HepG2 (cell line): ENCODE measurements around the gene PKD1L1. TPM values are rescaled to one million over a fixed set of nuclear protein-coding genes. Genes with fewer than 3 reads are reported as not detected.

ENCODE experiments used
- ATAC-seq: fragments of 200-7000 bp; cut with Tn5 transposase; 3 replicates; pipeline ENCODE4 v1.9.1; 2020; ENCODE audit warnings: mild to moderate bottlenecking, moderate library complexity
- BruUV-seq: library from RNA; stranded (reverse); fragments of 400-500 nt; replicated peaks from 2 replicates; lab custom pipeline; 2021; lab: Mats Ljungman, UMichigan
- CTCF ChIA-PET: fragments of 300-600 bp; formaldehyde crosslinking; extraction: SDS; loops from one replicate; lab custom pipeline; 2021; ENCODE audit warnings: low total read pairs, inconsistent platforms, low intra/inter-chr PET ratio; lab: Yijun Ruan, JAX
- POLR2A ChIA-PET: fragments of 350-600 bp; sonication (Branson Sonifier 250); formaldehyde crosslinking; loops from one replicate; lab custom pipeline; 2020; ENCODE audit warnings: antibody characterized with exemption, inconsistent platforms; lab: Yijun Ruan, JAX
- DNase-seq: peaks from one replicate; pipeline ENCODE4 v3.0.0-alpha.2; 2015; ENCODE audit warnings: low spot score
- FAIRE-seq: peaks from 3 replicates; lab custom pipeline; 2011; peaks lifted over from hg19 to GRCh38; lab: Jason Lieb, UNC
- H2AFZ ChIP-seq: one replicate; pipeline ENCODE4 v1.6.1; 2011; ENCODE audit warnings: low read length, inconsistent platforms
- H3K27ac ChIP-seq: fragments of 300-600 bp; 3 replicates; pipeline ENCODE4 v1.8.0; 2011; ENCODE audit warnings: mixed run types, mild to moderate bottlenecking, mixed read lengths, low read length, inconsistent platforms; ENCODE audit not compliant: insufficient read depth; ENCODE audit errors: extremely low read length
- H3K27me3 ChIP-seq, 2 experiments: fragments of 200-600 bp in 1 of 2; 2 replicates in 1 of 2; 3 replicates in 1 of 2; pipeline versions ENCODE4 v1.6.0 to v1.8.0; 2011; ENCODE audit warnings: low read length in 2 of 2, mild to moderate bottlenecking in 2 of 2, moderate library complexity in 2 of 2, inconsistent platforms in 1 of 2; ENCODE audit not compliant: insufficient read depth in 2 of 2, control insufficient read depth in 1 of 2
- H3K36me3 ChIP-seq, 2 experiments: fragments of 200-600 bp in 1 of 2; replicated peaks in 1 of 2; 2 replicates in 1 of 2; 3 replicates in 1 of 2; pipeline versions ENCODE4 v1.5.1 to v1.8.0; 2011; ENCODE audit warnings: low read length in 2 of 2, inconsistent platforms in 1 of 2; ENCODE audit not compliant: insufficient read depth in 2 of 2, control insufficient read depth in 1 of 2
- H3K4me1 ChIP-seq: 2 replicates; pipeline ENCODE4 v1.5.1; 2012; ENCODE audit warnings: low read length, inconsistent platforms; ENCODE audit not compliant: insufficient read depth
- H3K4me2 ChIP-seq: 2 replicates; pipeline ENCODE4 v1.6.0; 2011; ENCODE audit warnings: low read depth, low read length, inconsistent platforms
- H3K4me3 ChIP-seq, 3 experiments: fragments of 200-600 bp in 1 of 3; sonication (generic), shearing (Covaris generic) in 1 of 3; replicated peaks in 1 of 3; 2 replicates each; pipeline ENCODE4 v1.5.1; 2011 to 2016; ENCODE audit warnings: low read length in 3 of 3, inconsistent platforms in 2 of 3, low read depth in 2 of 3, mild to moderate bottlenecking in 2 of 3, control low read depth in 1 of 3, mixed read lengths in 1 of 3; ENCODE audit not compliant: insufficient read depth in 1 of 3
- H3K79me2 ChIP-seq: one replicate; pipeline ENCODE4 v1.6.1; 2011; ENCODE audit warnings: low read length, inconsistent platforms; ENCODE audit not compliant: insufficient read depth
- H3K9ac ChIP-seq: 2 replicates; pipeline ENCODE4 v1.6.0; 2011; ENCODE audit warnings: mild to moderate bottlenecking, low read depth, low read length, inconsistent platforms; ENCODE audit not compliant: insufficient read depth
- H3K9me3 ChIP-seq: 2 replicates; pipeline ENCODE4 v1.5.1; 2012; ENCODE audit warnings: mild to moderate bottlenecking, low read length
- H4K20me1 ChIP-seq: 2 replicates; pipeline ENCODE4 v1.6.0; 2011; ENCODE audit warnings: inconsistent platforms, mild to moderate bottlenecking, low read length, moderate library complexity; ENCODE audit not compliant: insufficient read depth
- CCDC6 ChIP-seq: sonication (generic); formaldehyde crosslinking; IDR thresholded peaks from 2 replicates; pipeline ENCODE4 v1.8.1; 2022; ENCODE audit warnings: mild to moderate bottlenecking, missing genetic modification reagents, moderate library complexity
- NR2F2 ChIP-seq: IDR thresholded peaks from 2 replicates; pipeline ENCODE4 v1.6.1; 2012; ENCODE audit warnings: low read depth, inconsistent platforms, borderline replicate concordance
- RARA ChIP-seq: IDR thresholded peaks from 2 replicates; pipeline ENCODE4 v1.6.1; 2016; ENCODE audit warnings: missing genetic modification reagents, missing compliant biosample characterization
- SRSF9 ChIP-seq: fragments of 200-400 bp; formaldehyde crosslinking; IDR thresholded peaks from 2 replicates; pipeline ENCODE4 v1.6.1; 2018; ENCODE audit warnings: borderline replicate concordance, mild to moderate bottlenecking, low read depth, low read length; ENCODE audit not compliant: insufficient read depth, poor library complexity, severe bottlenecking
- ZNF382 ChIP-seq: sonication (generic); formaldehyde crosslinking; IDR thresholded peaks from 2 replicates; pipeline ENCODE4 v1.5.0; 2020; ENCODE audit warnings: missing genetic modification reagents, mild to moderate bottlenecking, borderline replicate concordance
- ZNF510 ChIP-seq: sonication (generic); formaldehyde crosslinking; IDR thresholded peaks from 2 replicates; pipeline ENCODE4 v1.4.0; 2020; ENCODE audit warnings: low read depth, mild to moderate bottlenecking, missing genetic modification reagents
- ZNF558 ChIP-seq: sonication (generic); formaldehyde crosslinking; IDR thresholded peaks from 2 replicates; pipeline ENCODE4 v1.9.0; 2022; ENCODE audit warnings: mild to moderate bottlenecking, missing genetic modification reagents, borderline replicate concordance
- WGBS: methylation state at CpG from one replicate; pipeline ENCODE4 v1.1.6; 2017; ENCODE audit warnings: low lambda C conversion rate; 5-methylcytosine and 5-hydroxymethylcytosine counted together
- in situ Hi-C: cut with HindIII; loops from 2 replicates; pipeline ENCODE4 v1.10.0; 2017; ENCODE audit warnings: low pct_unique_long_range_greater_than_20kb; ENCODE audit not compliant: extremely low pct_ligation_motif_present
- intact Hi-C: fragments of 100-400 bp; cut with micrococcal nuclease; formaldehyde crosslinking; loops from one replicate; pipeline ENCODE4 v1.10.0; 2022; ENCODE audit not compliant: unreplicated experiment
- polyA plus RNA-seq, 8 experiments: library from polyadenylated mRNA; depleted of rRNA in 3 of 8; stranded (reverse) in 7 of 8; unstranded in 1 of 8; fragments of >200 nt; fragmentation: Illumina TruSeq in 4 of 8; extraction: Trizol in 4 of 8; gene quantifications; 2 replicates each; pipeline versions ENCODE4 v1.2.1 to v1.2.3, GENCODE V29; 2011 to 2016; ENCODE audit warnings: low read depth in 4 of 8, missing spikeins in 1 of 8, mixed read lengths in 1 of 8; ENCODE audit not compliant: insufficient read depth in 1 of 8
- total RNA-seq, 5 experiments: library from RNA; depleted of rRNA; stranded (reverse); fragments of >200 nt; fragmentation: Illumina TruSeq; extraction: Trizol; gene quantifications; 2 replicates each; pipeline ENCODE4 v1.2.3, GENCODE V29; 2016; ENCODE audit warnings: low read depth in 1 of 5
- TF ChIP-seq, protein P1 (sequence below): IDR thresholded peaks from 2 replicates; pipeline ENCODE4 v1.6.1; 2016; ENCODE audit warnings: low read depth, missing genetic modification reagents, missing compliant biosample characterization

Gene PKD1L1
- total and polyA plus RNA-seq, 2 of the 13 experiments (the other 11 are each of a cell fraction or from before 2014, with no cell fraction given), result 0.01 TPM; not detected in 1

DNA sequence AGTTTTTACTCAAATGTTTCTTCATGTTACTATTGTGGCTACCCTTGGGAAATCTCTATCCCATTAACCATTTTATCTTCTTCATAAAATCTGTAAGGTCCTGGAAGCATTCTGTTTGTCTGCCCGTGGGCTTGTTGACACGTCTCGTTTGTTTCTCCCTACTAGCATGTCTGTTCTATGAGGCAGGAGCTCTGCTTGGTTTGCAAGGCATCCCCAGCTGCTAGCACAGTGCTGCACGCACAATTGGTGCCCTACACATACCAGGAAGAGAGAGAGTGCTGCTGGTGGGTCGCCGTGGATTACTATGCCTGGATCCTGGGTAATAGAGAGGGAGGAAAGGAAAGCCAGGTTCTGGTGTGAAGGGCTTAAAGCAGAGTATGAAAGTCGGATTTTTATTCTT, 200.2 kb downstream of the PKD1L1 start:
- BruUV-seq, result no TSS peak
- 82% methylated on average over 7 of the region's 7 CpGs for WGBS

More for the DNA sequence above, 200.2 kb downstream of the PKD1L1 start:
- peaks cover 20% of the 10 kb centered on the region for H3K4me1 ChIP-seq
- no peak for ATAC-seq
- TF ChIP-seq ZNF382, result no peak
- TF ChIP-seq SRSF9, result no peak
- TF ChIP-seq NR2F2, result no peak
- no peak for TF ChIP-seq CCDC6 (CRISPR knock-in tag)
- TF ChIP-seq, protein P1, sequence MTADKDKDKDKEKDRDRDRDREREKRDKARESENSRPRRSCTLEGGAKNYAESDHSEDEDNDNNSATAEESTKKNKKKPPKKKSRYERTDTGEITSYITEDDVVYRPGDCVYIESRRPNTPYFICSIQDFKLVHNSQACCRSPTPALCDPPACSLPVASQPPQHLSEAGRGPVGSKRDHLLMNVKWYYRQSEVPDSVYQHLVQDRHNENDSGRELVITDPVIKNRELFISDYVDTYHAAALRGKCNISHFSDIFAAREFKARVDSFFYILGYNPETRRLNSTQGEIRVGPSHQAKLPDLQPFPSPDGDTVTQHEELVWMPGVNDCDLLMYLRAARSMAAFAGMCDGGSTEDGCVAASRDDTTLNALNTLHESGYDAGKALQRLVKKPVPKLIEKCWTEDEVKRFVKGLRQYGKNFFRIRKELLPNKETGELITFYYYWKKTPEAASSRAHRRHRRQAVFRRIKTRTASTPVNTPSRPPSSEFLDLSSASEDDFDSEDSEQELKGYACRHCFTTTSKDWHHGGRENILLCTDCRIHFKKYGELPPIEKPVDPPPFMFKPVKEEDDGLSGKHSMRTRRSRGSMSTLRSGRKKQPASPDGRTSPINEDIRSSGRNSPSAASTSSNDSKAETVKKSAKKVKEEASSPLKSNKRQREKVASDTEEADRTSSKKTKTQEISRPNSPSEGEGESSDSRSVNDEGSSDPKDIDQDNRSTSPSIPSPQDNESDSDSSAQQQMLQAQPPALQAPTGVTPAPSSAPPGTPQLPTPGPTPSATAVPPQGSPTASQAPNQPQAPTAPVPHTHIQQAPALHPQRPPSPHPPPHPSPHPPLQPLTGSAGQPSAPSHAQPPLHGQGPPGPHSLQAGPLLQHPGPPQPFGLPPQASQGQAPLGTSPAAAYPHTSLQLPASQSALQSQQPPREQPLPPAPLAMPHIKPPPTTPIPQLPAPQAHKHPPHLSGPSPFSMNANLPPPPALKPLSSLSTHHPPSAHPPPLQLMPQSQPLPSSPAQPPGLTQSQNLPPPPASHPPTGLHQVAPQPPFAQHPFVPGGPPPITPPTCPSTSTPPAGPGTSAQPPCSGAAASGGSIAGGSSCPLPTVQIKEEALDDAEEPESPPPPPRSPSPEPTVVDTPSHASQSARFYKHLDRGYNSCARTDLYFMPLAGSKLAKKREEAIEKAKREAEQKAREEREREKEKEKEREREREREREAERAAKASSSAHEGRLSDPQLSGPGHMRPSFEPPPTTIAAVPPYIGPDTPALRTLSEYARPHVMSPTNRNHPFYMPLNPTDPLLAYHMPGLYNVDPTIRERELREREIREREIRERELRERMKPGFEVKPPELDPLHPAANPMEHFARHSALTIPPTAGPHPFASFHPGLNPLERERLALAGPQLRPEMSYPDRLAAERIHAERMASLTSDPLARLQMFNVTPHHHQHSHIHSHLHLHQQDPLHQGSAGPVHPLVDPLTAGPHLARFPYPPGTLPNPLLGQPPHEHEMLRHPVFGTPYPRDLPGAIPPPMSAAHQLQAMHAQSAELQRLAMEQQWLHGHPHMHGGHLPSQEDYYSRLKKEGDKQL (CRISPR knock-in tag), result no peak
- no peak for TF ChIP-seq RARA (CRISPR knock-in tag)
- no peak for TF ChIP-seq ZNF558 (CRISPR knock-in tag)
- no peak for TF ChIP-seq ZNF510 (CRISPR knock-in tag)
- in situ Hi-C loops (no loop called here), intact Hi-C loops (no loop called here)
- H3K27me3 ChIP-seq, result no peaks in the 10 kb centered on the region
- POLR2A ChIA-PET, result no interaction called here
- H3K9me3 ChIP-seq, result no peaks in the 10 kb centered on the region
- H2AFZ ChIP-seq, result no peak overlapping the region
- H3K9ac ChIP-seq, result no peak overlapping the region
- H3K27ac ChIP-seq, result no peak overlapping the region
- no peak overlapping the region for H3K4me2 ChIP-seq
- no peak for DNase-seq
- CTCF ChIA-PET, result no interaction called here
- H3K4me3 ChIP-seq, result no peak overlapping the region
- H4K20me1 ChIP-seq, result no peaks in the 10 kb centered on the region
- no peaks in the 10 kb centered on the region for H3K36me3 ChIP-seq
- no peaks in the 10 kb centered on the region for H3K79me2 ChIP-seq
- FAIRE-seq, result no peak
